Panc1 (cell line): Measurements from ENCODE around the gene RASA3. TPM values are rescaled to one million over a fixed set of nuclear protein-coding genes. Genes with fewer than 3 reads are reported as not detected.

Experiments
- ATAC-seq: fragments of 200-7000 bp; cut with Tn5 transposase; 2 replicates; pipeline ENCODE4 v1.9.1; 2020; ENCODE audit warnings: mild to moderate bottlenecking, moderate library complexity
- BruUV-seq: library from RNA; stranded (reverse); fragments of 400-500 nt; replicated peaks from 2 replicates; lab custom pipeline; 2021; lab: Mats Ljungman, UMichigan
- CTCF ChIA-PET: fragments of 300-600 bp; sonication (Branson Sonifier 250); formaldehyde crosslinking; loops from one replicate; lab custom pipeline; 2022; ENCODE audit warnings: antibody characterized with exemption; lab: Charles Lee
- POLR2A ChIA-PET: fragments of 300-600 bp; sonication (Branson Sonifier 250); formaldehyde crosslinking; loops from one replicate; lab custom pipeline; 2022; ENCODE audit warnings: antibody characterized with exemption; lab: Charles Lee
- DNase-seq: peaks from one replicate; pipeline ENCODE4 v3.0.0-alpha.2; 2010; ENCODE audit warnings: low read depth, low spot score
- H3K27ac ChIP-seq: 2 replicates; pipeline ENCODE4 v1.5.1; 2011; ENCODE audit warnings: mild to moderate bottlenecking, low read length, inconsistent platforms
- H3K27me3 ChIP-seq: fragments of 200-500 bp; sonication (Bioruptor generic); 2 replicates; pipeline ENCODE4 v1.6.0; 2014; ENCODE audit warnings: low read length, inconsistent platforms; ENCODE audit not compliant: control insufficient read depth, insufficient read depth
- H3K36me3 ChIP-seq: fragments of 200-500 bp; sonication (Bioruptor generic); 2 replicates; pipeline ENCODE4 v1.5.1; 2014; ENCODE audit warnings: inconsistent platforms, mild to moderate bottlenecking, low read length, moderate library complexity; ENCODE audit not compliant: control insufficient read depth, insufficient read depth
- H3K4me1 ChIP-seq: 2 replicates; pipeline ENCODE4 v1.5.1; 2011; ENCODE audit warnings: inconsistent platforms, mild to moderate bottlenecking, low read length, moderate library complexity; ENCODE audit not compliant: control insufficient read depth, insufficient read depth
- H3K4me3 ChIP-seq, 2 experiments: 2 replicates each; pipeline ENCODE4 v1.5.1; 2011 to 2012; ENCODE audit warnings: low read depth in 2 of 2, low read length in 2 of 2, mild to moderate bottlenecking in 2 of 2, inconsistent platforms in 1 of 2, moderate library complexity in 1 of 2
- H3K9me3 ChIP-seq: fragments of 200-500 bp; sonication (Bioruptor generic); 2 replicates; pipeline ENCODE4 v1.5.1; 2014; ENCODE audit warnings: low read depth, mild to moderate bottlenecking, inconsistent platforms, low read length, moderate library complexity; ENCODE audit not compliant: control insufficient read depth, insufficient read depth
- CTCF ChIP-seq: fragments of 450-650 bp; IDR thresholded peaks from 2 replicates; pipeline ENCODE4 v1.5.1; 2017; ENCODE audit warnings: mild to moderate bottlenecking
- POLR2AphosphoS5 ChIP-seq: IDR thresholded peaks from 2 replicates; pipeline ENCODE4 v1.6.1; 2012; ENCODE audit warnings: mild to moderate bottlenecking, low read depth, low read length, moderate library complexity
- REST ChIP-seq, 2 experiments: IDR thresholded peaks; 2 replicates each; pipeline ENCODE4 v1.6.1; 2011 to 2012; ENCODE audit warnings: low read depth in 2 of 2, control low read depth in 1 of 2, low read length in 1 of 2, mild to moderate bottlenecking in 1 of 2, moderate library complexity in 1 of 2; ENCODE audit not compliant: insufficient read depth in 1 of 2
- SIN3A ChIP-seq: IDR thresholded peaks from 2 replicates; pipeline ENCODE4 v1.6.1; 2012; ENCODE audit warnings: low read depth, mild to moderate bottlenecking, low read length, moderate library complexity, borderline replicate concordance; ENCODE audit not compliant: insufficient read depth
- TCF7L2 ChIP-seq: IDR thresholded peaks from 2 replicates; pipeline ENCODE4 v1.6.1; 2011; ENCODE audit warnings: mild to moderate bottlenecking, low read depth, low read length, inconsistent platforms
- in situ Hi-C: cut with HindIII; loops from 2 replicates; pipeline ENCODE4 v1.10.0; 2016; ENCODE audit warnings: low sequenced_read_pairs, low pct_unique_long_range_greater_than_20kb
- intact Hi-C: fragments of 100-400 bp; cut with micrococcal nuclease; formaldehyde crosslinking; loops from one replicate; pipeline ENCODE4 v1.10.0; 2022; ENCODE audit not compliant: unreplicated experiment
- total RNA-seq: library from RNA; stranded (reverse); gene quantifications from one replicate; pipeline ENCODE4 v1.2.1, GENCODE V29; 2021; ENCODE audit not compliant: unreplicated experiment

RASA3 gene
- total RNA-seq, 1 experiment from 2014 or later = 33.7 TPM

GRCh38 chr13:114125589-114125988 lies 6.8 kb downstream of the RASA3 start:
- BruUV-seq = no TSS peak

GRCh38 chr13:114124921-114125320 lies 7.5 kb downstream of the RASA3 start:
- ATAC-seq (no peak), DNase-seq (no peak)
- H3K9me3 ChIP-seq = no peaks in the 10 kb centered on the region
- peaks cover 73% of the 10 kb centered on the region for H3K4me1 ChIP-seq
- no peaks in the 10 kb centered on the region for H3K27me3 ChIP-seq
- H3K36me3 ChIP-seq = no peaks in the 10 kb centered on the region
- intact Hi-C loops (loop anchor here (5.0 kb wide), 1 partner anchor 102 kb away; no protein-coding TSS in a partner anchor), in situ Hi-C loops (no loop called here)
- CTCF ChIA-PET = no interaction called here
- no TSS peak for BruUV-seq
- H3K4me3 ChIP-seq = peak overlapping the region; percentile 13 to 43; a peak in 2 of 4 replicates
- TF ChIP-seq POLR2AphosphoS5 = no peak
- no peak for TF ChIP-seq TCF7L2
- TF ChIP-seq REST (IDR thresholded peaks at IDR 0.05; ENCODE audit: insufficient read depth in 1 of 2, low read depth in 2 of 2, low read length in 1 of 2) = no peak
- no peak for TF ChIP-seq CTCF
- TF ChIP-seq SIN3A = no peak
- POLR2A ChIA-PET = no interaction called here
- H3K27ac ChIP-seq = peak overlapping the region; percentile 98

More at GRCh38 chr13:114125589-114125988, 6.8 kb downstream of the RASA3 start:
- TF ChIP-seq TCF7L2 = no peak
- no peak for TF ChIP-seq SIN3A
- no peak for TF ChIP-seq CTCF
- TF ChIP-seq POLR2AphosphoS5 = no peak
- no peak for TF ChIP-seq REST (IDR thresholded peaks at IDR 0.05; ENCODE audit: insufficient read depth in 1 of 2, low read depth in 2 of 2, low read length in 1 of 2)
- Histone ChIP-seq H3K36me3 (no peaks in the 10 kb centered on the region), H3K27me3 (no peaks in the 10 kb centered on the region), H3K27ac (peak overlapping the region; percentile 98), H3K9me3 (no peaks in the 10 kb centered on the region), H3K4me1 (peaks cover 74% of the 10 kb centered on the region), H3K4me3 (no peak overlapping the region)
- POLR2A ChIA-PET = no interaction called here
- ATAC-seq (no peak), DNase-seq (no peak)
- intact Hi-C loops = loop anchor here (5.0 kb wide), 1 partner anchor 102 kb away; no protein-coding TSS in a partner anchor
- in situ Hi-C loops = no loop called here
- CTCF ChIA-PET = no interaction called here
